Measurements from ENCODE around the gene SAA4. TPM values are rescaled to one million over a fixed set of nuclear protein-coding genes. Genes with fewer than 3 reads are reported as not detected.
"Not testable (repeated sequence)": the region's sequence is repeated elsewhere in the genome, so short reads cannot be mapped to it uniquely, and the experiment has no call there.

Gene SAA4
- total RNA-seq, 1 donor from 2014 or later: 1.7 TPM

DNA sequence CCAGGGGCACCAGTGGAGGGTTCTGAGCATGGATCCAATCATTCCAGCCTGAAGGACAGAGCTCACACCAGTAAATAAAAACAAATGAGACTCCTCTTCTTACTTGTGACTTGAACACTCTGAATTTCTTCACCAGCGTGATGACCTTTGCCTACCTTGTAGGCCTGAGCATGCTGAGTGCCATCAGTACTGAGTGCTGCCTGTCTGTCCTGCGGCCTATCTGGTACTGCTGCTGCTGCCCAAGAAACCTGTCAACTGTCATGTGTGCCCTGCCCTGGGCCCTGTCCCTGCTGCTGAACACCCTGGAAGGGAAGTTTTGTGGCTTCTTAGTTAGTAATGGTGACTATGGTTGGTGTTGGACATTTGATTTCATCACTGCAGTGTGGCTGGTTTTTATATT, 40.1 kb downstream of the SAA4 start:
- DNase-seq (ENCODE audit: extremely low spot score in 2 of 2): no peak
- Histone ChIP-seq H3K9me3 (no peaks in the 10 kb centered on the region), H3K4me1 (no peaks in the 10 kb centered on the region), H3K4me3 (no peak overlapping the region), H3K27ac (no peak overlapping the region), H3K27me3 (no peaks in the 10 kb centered on the region), H3K36me3 (no peaks in the 10 kb centered on the region)
- TF ChIP-seq, protein P1, sequence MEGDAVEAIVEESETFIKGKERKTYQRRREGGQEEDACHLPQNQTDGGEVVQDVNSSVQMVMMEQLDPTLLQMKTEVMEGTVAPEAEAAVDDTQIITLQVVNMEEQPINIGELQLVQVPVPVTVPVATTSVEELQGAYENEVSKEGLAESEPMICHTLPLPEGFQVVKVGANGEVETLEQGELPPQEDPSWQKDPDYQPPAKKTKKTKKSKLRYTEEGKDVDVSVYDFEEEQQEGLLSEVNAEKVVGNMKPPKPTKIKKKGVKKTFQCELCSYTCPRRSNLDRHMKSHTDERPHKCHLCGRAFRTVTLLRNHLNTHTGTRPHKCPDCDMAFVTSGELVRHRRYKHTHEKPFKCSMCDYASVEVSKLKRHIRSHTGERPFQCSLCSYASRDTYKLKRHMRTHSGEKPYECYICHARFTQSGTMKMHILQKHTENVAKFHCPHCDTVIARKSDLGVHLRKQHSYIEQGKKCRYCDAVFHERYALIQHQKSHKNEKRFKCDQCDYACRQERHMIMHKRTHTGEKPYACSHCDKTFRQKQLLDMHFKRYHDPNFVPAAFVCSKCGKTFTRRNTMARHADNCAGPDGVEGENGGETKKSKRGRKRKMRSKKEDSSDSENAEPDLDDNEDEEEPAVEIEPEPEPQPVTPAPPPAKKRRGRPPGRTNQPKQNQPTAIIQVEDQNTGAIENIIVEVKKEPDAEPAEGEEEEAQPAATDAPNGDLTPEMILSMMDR (IDR thresholded peaks at IDR 0.05): no peak
- no peak for TF ChIP-seq POLR2AphosphoS5 (IDR thresholded peaks at IDR 0.05; ENCODE audit: insufficient read depth in 1 of 2, low read depth in 1 of 2)
- TF ChIP-seq POLR2A (IDR thresholded peaks at IDR 0.05): no peak
- intact Hi-C loops (cut with DNase I): no loop called here

- Histone ChIP-seq H3K27me3 (no peaks in the 10 kb centered on the region), H3K36me3 (no peaks in the 10 kb centered on the region), H3K9me3 (no peaks in the 10 kb centered on the region), H3K4me3 (no peak overlapping the region), H3K27ac (no peak overlapping the region), H3K4me1 (no peaks in the 10 kb centered on the region)
- no peak for DNase-seq (ENCODE audit: extremely low spot score in 2 of 2)
- intact Hi-C loops (cut with DNase I): no loop called here
- TF ChIP-seq POLR2A (IDR thresholded peaks at IDR 0.05) (no peak), POLR2AphosphoS5 (IDR thresholded peaks at IDR 0.05; ENCODE audit: insufficient read depth in 1 of 2, low read depth in 1 of 2) (no peak)
- TF ChIP-seq, protein P1 (IDR thresholded peaks at IDR 0.05): no peak
Measured at GRCh38 chr11:18193010-18193409, 43.6 kb downstream of the SAA4 start.

GRCh38 chr11:18191376-18191775, 45.2 kb downstream of the SAA4 start:
- H3K27me3 ChIP-seq: no peaks in the 10 kb centered on the region
- no peaks in the 10 kb centered on the region for H3K36me3 ChIP-seq
- H3K4me1 ChIP-seq: no peaks in the 10 kb centered on the region
- TF ChIP-seq POLR2AphosphoS5 (IDR thresholded peaks at IDR 0.05; ENCODE audit: insufficient read depth in 1 of 2, low read depth in 1 of 2) (no peak), POLR2A (IDR thresholded peaks at IDR 0.05) (no peak)
- TF ChIP-seq, protein P1 (IDR thresholded peaks at IDR 0.05): no peak
- no peaks in the 10 kb centered on the region for H3K9me3 ChIP-seq
- no peak overlapping the region for H3K4me3 ChIP-seq
- H3K27ac ChIP-seq: no peak overlapping the region
- intact Hi-C loops (cut with DNase I): no loop called here
- DNase-seq (ENCODE audit: extremely low spot score in 2 of 2): no peak

- H3K9me3 ChIP-seq; DNase-seq (ENCODE audit: extremely low spot score in 2 of 2); H3K27ac ChIP-seq; H3K4me3 ChIP-seq; H3K36me3 ChIP-seq; H3K4me1 ChIP-seq; H3K27me3 ChIP-seq; intact Hi-C loops (cut with DNase I): not testable (repeated sequence)
Measured at GRCh38 chr11:18189476-18190245, 46.9 kb downstream of the SAA4 start.

GRCh38 chr11:18188796-18189195, 47.8 kb downstream of the SAA4 start:
- Histone ChIP-seq H3K9me3 (no peaks in the 10 kb centered on the region), H3K4me3 (no peak overlapping the region), H3K4me1 (no peaks in the 10 kb centered on the region), H3K27me3 (no peaks in the 10 kb centered on the region), H3K36me3 (no peaks in the 10 kb centered on the region), H3K27ac (no peak overlapping the region)
- TF ChIP-seq POLR2AphosphoS5 (IDR thresholded peaks at IDR 0.05; ENCODE audit: insufficient read depth in 1 of 2, low read depth in 1 of 2): no peak
- no peak for TF ChIP-seq POLR2A (IDR thresholded peaks at IDR 0.05)
- TF ChIP-seq, protein P1 (IDR thresholded peaks at IDR 0.05): no peak
- no peak for DNase-seq (ENCODE audit: extremely low spot score in 2 of 2)
- intact Hi-C loops (cut with DNase I): no loop called here

Small RNAs within 50 kb of the gene (small RNA-seq; reads per million reads assigned to genes)
- gene RNA5SP333 (not detected), gene RNA5SP334 (not detected)

Other genes starting within 250 kb of the SAA4 start
- 30.7 TPM for gene SERGEF, start 223.8 kb downstream of the SAA4 start, total RNA-seq
- gene TPH1, start 190.5 kb downstream of the SAA4 start, total RNA-seq: 0.49 TPM
- 15.2 TPM for gene SAAL1, start 130.7 kb downstream of the SAA4 start, total RNA-seq
- gene MRGPRX3, start 104.2 kb downstream of the SAA4 start, total RNA-seq: not detected
- gene MRGPRX4, start 64.0 kb downstream of the SAA4 start, total RNA-seq: not detected
- gene SAA2, start 11.9 kb upstream of the SAA4 start, total RNA-seq: 19.4 TPM
- 60.4 TPM for gene SAA1, start 29.5 kb upstream of the SAA4 start, total RNA-seq
- 17.4 TPM for gene HPS5, start 85.3 kb upstream of the SAA4 start, total RNA-seq
- 64.1 TPM for gene GTF2H1, start 85.8 kb upstream of the SAA4 start, total RNA-seq
- gene LDHA, start 157.8 kb upstream of the SAA4 start, total RNA-seq: 461 TPM
- gene LDHC, start 175.5 kb upstream of the SAA4 start, total RNA-seq: not detected
- gene LDHAL6A, start 219.1 kb upstream of the SAA4 start, total RNA-seq: not detected